H7 (cell line): Measurements from ENCODE around the gene SERTAD2. TPM values are rescaled to one million over a fixed set of nuclear protein-coding genes. Genes with fewer than 3 reads are reported as not detected.

Experiments used
- DNase-seq: peaks from one replicate; pipeline ENCODE4 v3.0.0; 2012
- H3K27me3 ChIP-seq: 2 replicates; pipeline ENCODE4 v1.6.0; 2011; ENCODE audit warnings: mild to moderate bottlenecking, low read length; ENCODE audit not compliant: control insufficient read depth, insufficient read depth
- H3K36me3 ChIP-seq: replicated peaks from 2 replicates; pipeline ENCODE4 v1.5.1; 2011; ENCODE audit warnings: low read length; ENCODE audit not compliant: control insufficient read depth, insufficient read depth
- H3K4me3 ChIP-seq: 2 replicates; pipeline ENCODE4 v1.5.1; 2011; ENCODE audit warnings: low read depth, mild to moderate bottlenecking, control low read depth, low read length, moderate library complexity; ENCODE audit not compliant: insufficient read depth
- total RNA-seq: library from RNA; depleted of rRNA; stranded (reverse); fragments of >200 nt; shearing (Covaris generic); gene quantifications from 2 replicates; pipeline ENCODE4 v1.2.3, GENCODE V29; 2014

Gene SERTAD2
- total RNA-seq, 1 experiment from 2014 or later: 4.0 TPM

DNA sequence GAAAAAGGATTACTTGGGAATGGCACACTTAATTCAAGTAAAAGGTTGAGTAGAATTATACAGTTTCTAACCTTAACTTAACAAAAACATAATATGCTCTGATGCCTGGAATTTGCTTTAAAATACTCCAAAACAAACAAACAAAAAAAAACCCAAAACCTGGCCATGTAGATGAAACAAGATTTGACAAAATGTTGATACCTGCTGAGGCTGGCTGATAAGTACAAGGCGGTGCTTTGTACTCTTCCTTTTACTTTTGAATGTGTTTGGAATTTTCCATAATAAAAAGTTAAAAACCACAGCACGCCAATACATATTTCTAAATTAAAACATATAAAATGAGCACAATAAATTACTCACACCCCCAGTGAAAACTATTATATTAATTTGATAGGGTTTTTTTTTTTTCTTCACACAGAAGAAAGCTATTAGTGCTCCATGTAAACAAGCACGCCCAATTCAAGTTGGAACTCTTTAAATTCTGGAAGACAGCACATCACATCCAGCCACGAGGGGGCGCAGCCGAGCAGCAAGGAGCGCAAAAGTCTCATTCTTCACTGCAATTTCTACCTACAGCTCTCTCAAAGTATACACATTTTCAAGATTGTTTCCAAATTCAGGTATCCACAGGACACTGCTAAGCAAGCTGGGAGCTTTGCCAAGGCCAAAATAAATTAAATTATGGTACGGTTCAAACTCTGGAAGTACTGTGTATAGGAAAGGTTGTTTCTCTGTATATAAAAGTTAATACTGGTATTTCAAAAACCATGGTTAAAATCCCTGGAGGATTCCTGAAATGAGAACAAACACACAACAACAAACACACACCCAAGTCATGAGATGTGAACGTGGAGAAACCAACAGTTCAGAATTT is 7.5 kb downstream of the SERTAD2 start:
- no peaks in the 10 kb centered on the region; the same call in 1 of the 2 replicates for H3K27me3 ChIP-seq
- no peaks in the 10 kb centered on the region for H3K36me3 ChIP-seq
- DNase-seq: peak; percentile 70
- H3K4me3 ChIP-seq: no peak overlapping the region

DNA sequence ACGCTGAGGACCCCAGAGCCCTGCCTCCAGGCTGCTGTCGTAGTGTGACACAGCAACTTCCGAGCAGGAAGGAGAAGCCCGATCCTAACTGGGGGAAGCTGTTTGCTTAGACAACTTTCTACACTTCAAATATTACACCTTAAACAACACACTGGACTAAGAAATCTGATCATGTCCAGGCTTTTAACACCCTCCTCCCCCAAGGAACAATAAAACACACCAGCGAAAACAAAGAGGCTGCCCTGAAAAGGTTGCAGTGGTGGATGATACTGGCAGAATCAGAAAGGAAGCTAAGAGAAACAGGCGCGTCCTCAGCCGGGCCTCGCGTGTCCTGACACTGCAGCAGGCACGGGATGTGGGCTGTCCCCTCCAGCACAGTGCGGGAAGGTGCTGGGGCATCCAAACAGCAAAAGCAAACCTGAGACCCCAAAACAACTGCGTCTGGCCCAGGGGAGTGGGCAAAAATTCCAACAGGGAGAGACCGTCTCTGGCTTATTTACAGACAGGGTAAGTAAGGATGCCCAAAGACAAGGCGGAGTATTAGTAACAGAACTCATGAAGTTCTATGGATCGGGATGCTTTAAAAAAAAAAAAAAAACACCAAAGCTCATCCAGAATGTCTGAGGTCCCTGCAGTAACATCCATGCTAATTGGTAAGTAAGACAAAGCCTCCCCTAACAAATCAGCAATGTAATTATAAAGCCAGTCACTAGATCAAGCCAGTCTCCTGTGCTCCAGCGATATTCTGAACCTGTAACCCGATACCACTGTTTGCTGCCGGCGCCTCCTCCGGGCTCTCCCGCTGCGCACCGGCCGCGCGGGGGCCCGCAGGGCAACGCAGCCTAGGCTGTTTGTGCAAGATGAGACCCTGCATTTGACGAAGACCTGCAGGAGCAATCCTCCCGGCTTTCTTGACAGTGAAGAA is 9.0 kb downstream of the SERTAD2 start:
- peak; percentile 92 for DNase-seq
- no peaks in the 10 kb centered on the region; the same call in 1 of the 2 replicates for H3K27me3 ChIP-seq
- H3K36me3 ChIP-seq: no peaks in the 10 kb centered on the region
- H3K4me3 ChIP-seq: peak overlapping the region; percentile 49

DNA sequence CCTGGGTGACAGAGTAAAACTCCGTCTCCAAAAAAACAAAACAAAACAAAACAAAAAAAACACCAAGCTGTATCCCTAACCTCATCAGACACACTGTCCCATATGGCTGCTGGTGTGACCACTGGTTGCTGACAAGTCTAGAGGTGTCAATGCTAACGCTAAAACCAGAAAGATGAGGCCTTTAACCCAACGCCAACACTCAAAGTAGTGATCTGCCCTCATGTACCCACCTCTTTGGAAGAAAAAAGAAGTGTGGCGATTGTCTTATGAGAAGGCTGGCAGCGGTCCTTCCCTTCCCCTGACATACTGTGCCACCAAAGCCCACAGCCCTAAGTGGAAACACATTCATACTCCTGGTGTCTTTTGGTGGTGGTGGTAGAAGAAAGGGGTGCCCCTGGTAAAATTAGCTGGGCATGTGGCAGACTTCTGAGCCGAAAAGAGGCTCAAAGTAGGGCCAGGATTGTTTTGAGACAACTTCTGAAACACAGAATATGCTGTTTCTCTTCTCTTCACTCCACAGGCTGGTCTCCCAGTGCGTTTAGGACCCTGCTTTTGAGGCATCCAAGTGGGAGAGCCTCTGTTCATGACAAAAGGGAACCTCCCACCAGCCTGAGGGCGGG is 9.8 kb downstream of the SERTAD2 start:
- Histone ChIP-seq H3K4me3 (no peak overlapping the region), H3K36me3 (no peaks in the 10 kb centered on the region), H3K27me3 (no peaks in the 10 kb centered on the region; the same call in 1 of the 2 replicates)
- no peak for DNase-seq

DNA sequence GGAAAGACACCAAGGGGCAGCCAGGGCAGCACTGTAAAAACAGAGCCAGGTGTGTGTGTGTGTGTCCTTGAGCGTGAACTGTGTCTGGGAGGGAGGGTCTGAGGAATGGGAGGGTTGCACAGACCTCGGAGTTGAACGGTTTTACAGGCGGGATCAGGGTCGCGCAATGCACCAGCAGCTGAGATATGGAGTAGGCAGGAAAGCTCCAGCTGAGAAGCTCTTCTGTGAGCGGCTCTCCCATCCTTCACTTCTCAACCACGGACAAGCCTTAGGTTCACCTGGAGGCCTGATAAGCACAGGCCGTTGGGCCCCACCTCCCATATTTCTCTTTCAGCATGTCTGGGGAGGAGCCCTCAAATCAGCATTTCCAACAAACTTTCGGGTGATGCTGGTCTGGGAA is 12.1 kb downstream of the SERTAD2 start:
- H3K36me3 ChIP-seq: no peaks in the 10 kb centered on the region
- no peaks in the 10 kb centered on the region; the same call in 1 of the 2 replicates for H3K27me3 ChIP-seq
- no peak overlapping the region for H3K4me3 ChIP-seq
- DNase-seq: no peak

DNA sequence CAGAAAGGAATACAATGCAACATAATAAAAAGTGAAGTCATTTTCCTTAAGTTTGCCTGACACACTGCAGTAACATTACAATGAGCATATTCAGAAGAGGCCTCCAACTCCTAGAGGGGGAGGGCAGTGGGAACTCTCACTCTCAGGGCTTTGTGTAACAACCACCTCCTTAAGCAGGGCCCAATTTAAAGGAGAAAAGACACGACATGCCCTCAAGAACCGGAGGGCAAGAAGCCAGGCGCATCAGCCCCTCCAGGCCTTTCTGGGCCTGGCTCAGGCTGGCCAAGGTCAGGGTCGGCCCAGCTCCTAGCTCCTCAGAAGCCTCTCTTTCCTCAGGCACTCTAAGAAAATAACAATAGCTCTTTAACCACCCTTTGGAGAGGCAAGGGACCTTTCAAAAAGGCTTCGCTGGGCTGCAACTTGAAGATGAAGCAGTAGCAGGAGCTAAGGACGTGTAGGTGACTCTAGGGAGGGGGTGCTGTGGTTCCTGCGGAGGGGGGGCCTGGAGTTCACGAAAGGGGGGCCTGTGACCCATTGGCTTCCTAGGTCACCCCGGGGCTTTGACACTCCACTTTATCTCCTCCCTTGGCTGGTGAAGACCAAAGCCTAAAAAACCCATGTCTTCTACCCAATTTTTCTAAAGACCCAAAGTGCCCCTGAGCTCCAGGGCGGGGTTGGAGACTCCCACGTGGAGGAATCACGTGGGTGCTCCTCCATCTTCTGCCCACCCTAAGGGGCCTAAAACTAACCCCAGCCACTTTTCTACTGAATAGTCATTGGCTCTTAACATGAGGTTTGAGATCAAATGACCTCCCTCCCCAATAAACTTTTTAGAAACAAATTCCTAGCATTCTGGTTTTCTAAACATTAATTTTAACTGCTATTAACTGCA is 13.3 kb downstream of the SERTAD2 start:
- H3K36me3 ChIP-seq: 0 out of 2 replicates have a peak, but pooled peaks cover 1% of the 10 kb centered on the region
- no peak overlapping the region for H3K4me3 ChIP-seq
- no peaks in the 10 kb centered on the region; the same call in 1 of the 2 replicates for H3K27me3 ChIP-seq
- DNase-seq: peak; percentile 69

DNA sequence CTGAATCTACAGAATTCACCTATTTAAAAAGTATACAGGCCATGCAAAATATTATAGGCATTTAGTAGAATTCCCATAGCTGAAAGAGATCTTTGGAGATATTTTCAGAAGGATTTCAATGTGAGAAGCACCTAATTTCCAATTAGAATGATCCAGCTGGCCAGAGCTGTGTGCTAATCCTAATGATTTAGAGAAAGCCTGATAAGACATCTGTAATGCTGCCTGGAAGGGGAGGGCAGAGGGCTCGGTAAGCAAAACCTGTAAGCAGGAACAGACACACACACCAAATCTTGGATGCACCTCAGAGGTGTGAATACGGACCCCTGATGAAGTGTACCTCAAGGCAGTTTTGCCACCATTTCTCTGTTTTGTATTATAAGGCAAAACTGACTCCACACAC is 14.0 kb downstream of the SERTAD2 start:
- no peaks in the 10 kb centered on the region; the same call in 1 of the 2 replicates for H3K27me3 ChIP-seq
- 0 out of 2 replicates have a peak, but pooled peaks cover 1% of the 10 kb centered on the region for H3K36me3 ChIP-seq
- no peak overlapping the region for H3K4me3 ChIP-seq
- DNase-seq: no peak

DNA sequence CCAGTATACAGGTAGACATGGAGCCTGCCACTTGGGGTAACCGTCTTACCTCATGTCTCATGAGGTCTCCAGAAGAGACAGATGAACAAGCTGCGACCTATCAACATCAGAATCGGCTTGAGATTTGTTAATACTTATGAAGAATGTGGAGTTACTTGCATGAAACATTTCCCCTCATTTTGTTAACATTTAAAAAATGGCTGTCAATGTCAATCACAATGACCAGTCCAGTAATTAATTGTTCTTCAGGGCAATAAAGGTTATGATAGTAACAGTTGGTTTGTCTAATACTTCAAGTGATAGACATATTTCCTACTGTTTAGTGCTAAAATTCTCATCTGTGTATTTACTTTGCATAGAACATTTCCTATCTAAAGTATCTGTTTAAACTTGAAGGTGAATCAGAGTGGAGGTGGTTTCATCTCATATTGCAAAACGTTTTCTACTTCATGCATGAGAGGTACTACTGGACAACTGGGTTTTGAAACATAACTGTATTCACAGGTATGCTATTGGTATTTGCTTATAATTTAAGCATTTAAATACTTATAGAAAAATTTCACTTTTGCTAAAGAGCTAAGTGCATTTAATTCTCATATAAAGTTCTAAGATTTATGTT is 15.1 kb downstream of the SERTAD2 start:
- DNase-seq: no peak
- H3K27me3 ChIP-seq: no peaks in the 10 kb centered on the region; the same call in 1 of the 2 replicates
- H3K36me3 ChIP-seq: 0 out of 2 replicates have a peak, but pooled peaks cover 1% of the 10 kb centered on the region
- no peak overlapping the region for H3K4me3 ChIP-seq

DNA sequence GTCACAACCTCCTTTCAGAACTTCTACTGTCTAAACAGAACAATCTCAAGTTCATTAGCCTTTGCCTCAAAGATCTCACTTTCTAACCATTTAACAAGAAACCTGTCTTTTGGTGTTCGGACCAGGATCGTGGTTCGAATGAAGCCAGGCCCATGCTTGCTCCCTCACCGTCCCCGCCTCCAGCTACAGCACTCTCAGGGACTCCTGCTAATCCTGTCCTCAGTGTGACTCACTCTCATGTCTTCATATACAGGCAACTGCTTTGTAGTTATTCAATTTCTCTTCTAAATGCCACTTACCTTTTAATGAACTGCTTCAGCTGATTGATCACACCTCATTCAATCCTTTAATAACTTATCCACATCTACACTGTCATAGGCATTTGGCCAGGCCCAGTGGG is 15.8 kb downstream of the SERTAD2 start:
- H3K27me3 ChIP-seq: no peaks in the 10 kb centered on the region; the same call in 1 of the 2 replicates
- H3K36me3 ChIP-seq: 0 out of 2 replicates have a peak, but pooled peaks cover 1% of the 10 kb centered on the region
- no peak overlapping the region for H3K4me3 ChIP-seq
- DNase-seq: no peak

DNA sequence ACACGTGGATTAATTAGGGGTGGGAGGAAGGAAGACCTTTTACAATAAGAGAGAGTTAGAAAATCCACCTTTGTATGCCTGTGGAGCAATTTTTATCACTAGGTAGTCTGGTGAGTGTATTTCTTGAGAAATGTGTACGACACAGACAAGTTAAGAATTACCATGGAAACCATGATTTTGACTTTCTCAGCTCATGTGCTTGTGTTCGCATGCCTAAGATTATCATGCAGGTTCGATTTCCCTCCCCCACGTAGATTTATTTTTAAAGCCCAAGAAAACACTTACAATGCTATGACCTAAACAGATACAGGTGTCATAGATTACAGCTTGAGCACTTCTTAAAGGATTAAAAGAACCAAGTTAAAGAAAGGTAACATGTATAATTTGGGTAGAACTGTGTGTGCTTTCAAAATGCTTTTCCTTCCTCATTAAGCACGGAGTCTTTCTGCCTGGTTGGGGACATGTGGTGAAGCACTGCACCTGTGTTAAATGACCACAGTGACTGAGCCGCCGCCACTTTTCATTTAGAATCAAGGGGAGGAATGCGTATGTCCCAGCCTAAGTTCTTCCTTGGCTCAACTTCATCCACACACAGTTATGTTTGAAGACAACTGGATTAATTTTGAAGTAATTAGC is 16.6 kb downstream of the SERTAD2 start:
- 0 out of 2 replicates have a peak, but pooled peaks cover 1% of the 10 kb centered on the region for H3K36me3 ChIP-seq
- no peak overlapping the region for H3K4me3 ChIP-seq
- DNase-seq: no peak
- no peaks in the 10 kb centered on the region for H3K27me3 ChIP-seq

DNA sequence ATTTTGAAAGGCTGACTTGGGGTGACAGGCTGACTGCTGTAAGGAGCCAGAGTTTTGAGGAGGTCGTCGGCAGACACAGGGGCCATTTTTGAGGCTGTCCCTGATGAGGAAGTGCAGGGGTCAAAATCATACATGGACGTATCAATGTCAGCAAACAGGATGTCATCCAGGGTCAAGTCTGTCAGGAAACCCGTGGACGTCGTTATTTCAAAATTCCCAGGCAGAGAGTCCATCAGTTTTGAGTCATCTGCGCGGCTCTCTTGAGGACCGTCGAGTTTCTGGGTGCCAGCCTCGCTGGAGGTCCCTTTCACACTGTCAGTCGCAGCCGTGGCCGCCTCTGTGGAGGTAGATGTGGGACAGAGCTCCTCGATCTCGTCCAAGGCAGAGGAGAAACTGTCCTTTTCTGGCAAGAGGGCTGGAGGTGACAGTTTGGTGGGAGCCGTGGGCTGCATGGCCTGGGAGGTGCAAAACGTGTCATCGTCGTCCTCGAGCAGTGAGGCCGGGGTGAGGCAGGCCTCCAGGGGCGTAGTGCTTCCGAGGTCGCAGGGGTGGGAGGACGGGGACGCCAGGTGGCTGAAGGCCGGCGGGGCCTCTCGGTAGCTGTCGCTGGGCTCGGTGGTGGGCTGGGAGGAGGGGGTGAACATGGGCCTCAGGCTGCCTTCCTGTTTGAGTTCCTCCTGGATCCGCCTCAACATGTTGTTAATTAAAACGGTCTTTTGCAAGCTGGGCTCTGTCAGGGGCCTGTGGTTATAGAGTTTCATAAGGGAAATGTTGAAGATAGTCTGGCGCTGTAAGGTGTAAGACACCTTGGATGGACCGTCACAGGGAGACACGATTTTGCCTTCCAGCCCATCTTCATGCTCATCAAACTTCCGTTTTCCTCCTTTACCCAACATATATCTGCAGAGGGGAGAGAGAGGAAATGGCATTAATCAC is 17.5 kb downstream of the SERTAD2 start:
- DNase-seq: peak; percentile 72
- Histone ChIP-seq H3K36me3 (0 out of 2 replicates have a peak, but pooled peaks cover 1% of the 10 kb centered on the region), H3K4me3 (no peak overlapping the region), H3K27me3 (no peaks in the 10 kb centered on the region)

DNA sequence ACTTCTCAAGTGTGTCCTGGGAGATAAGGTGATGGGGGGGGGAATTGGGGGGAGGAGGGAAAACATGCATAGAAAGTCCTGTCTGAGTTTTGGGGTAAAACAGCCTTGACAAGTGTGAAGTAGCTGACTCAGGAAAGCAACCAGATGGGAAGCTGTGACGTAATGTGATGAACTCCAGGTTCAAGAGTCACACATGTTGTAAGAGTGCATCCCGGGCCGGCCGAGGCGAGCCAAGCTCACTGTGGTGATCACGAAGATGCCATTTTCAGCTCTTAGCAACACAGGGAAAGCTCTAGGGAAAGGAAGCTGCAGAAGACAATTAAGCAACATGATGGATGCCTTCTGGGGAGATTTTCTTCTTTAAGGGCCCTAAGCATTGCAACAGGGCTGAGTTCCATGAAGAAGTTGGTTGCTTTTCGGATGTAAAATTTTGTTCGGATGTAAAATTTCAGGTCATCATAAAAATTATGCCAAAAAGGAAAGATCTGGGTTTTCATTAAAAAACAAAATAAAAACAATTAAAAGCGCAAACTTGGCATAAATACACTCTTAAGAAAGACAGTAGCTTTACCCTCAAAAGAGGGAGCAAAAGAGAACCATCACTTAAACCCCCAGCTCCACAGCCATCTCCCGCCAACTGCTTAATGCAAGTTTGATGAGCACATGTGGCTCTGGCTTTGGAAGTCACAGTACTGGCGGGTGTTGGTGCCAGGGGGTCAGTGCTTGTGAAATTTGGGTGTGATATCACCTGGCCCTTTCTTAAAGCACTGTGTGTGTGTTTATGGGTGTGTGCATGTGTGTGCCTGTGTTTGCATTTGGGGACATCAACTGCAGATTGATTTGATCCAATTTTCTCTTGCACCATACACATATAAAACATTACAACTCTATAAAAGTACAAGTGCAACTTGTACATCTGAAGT is 19.1 kb downstream of the SERTAD2 start:
- DNase-seq: no peak
- Histone ChIP-seq H3K27me3 (no peaks in the 10 kb centered on the region), H3K36me3 (0 out of 2 replicates have a peak, but pooled peaks cover 1% of the 10 kb centered on the region), H3K4me3 (no peak overlapping the region)
